Panc1 (cell line): ENCODE measurements around the gene ZCCHC13.

Source experiments
- CTCF ChIP-seq: fragments of 450-650 bp; IDR thresholded peaks from 2 replicates; pipeline ENCODE4 v1.5.1; 2017; ENCODE audit warnings: mild to moderate bottlenecking
- POLR2AphosphoS5 ChIP-seq: IDR thresholded peaks from 2 replicates; pipeline ENCODE4 v1.6.1; 2012; ENCODE audit warnings: mild to moderate bottlenecking, low read depth, low read length, moderate library complexity
- REST ChIP-seq, 2 experiments: IDR thresholded peaks; 2 replicates each; pipeline ENCODE4 v1.6.1; 2011 to 2012; ENCODE audit warnings: low read depth in 2 of 2, control low read depth in 1 of 2, low read length in 1 of 2, mild to moderate bottlenecking in 1 of 2, moderate library complexity in 1 of 2; ENCODE audit not compliant: insufficient read depth in 1 of 2

GRCh38 chrX:74346088-74346487 is 42.1 kb downstream of the ZCCHC13 start:
- TF ChIP-seq CTCF: no peak
- no peak for TF ChIP-seq REST (IDR thresholded peaks at IDR 0.05; ENCODE audit: insufficient read depth in 1 of 2, low read depth in 2 of 2, low read length in 1 of 2)
- no peak for TF ChIP-seq POLR2AphosphoS5
